ENCODE results near the gene ERMAP. TPM values are rescaled to one million over a fixed set of nuclear protein-coding genes. Genes with fewer than 3 reads are reported as not detected.

The ERMAP gene
- 1.2 and 1.3 TPM in 2 replicates for polyA plus RNA-seq (2014; cell fraction: cytosol; rRNA removed)
- 0.80 and 2.0 TPM in 2 replicates for polyA plus RNA-seq (2014; cell fraction: nucleus; rRNA removed)

- DNase-seq (ENCODE audit: low spot score), result peak; percentile 84
These were observed at the start of gene ERMAP, which contains the start of gene SVBP for GRCh38 chr1:42816585-42817439. ERMAP (plus strand) TSS chr1:42817122; CDS start chr1:42830449, 13,327 bp downstream. SVBP (minus strand) TSS chr1:42817397; CDS start chr1:42816544, 853 bp downstream.

- no peak for DNase-seq (ENCODE audit: low spot score)
These were observed 49.4 kb upstream of the ERMAP start for GRCh38 chr1:42767510-42768000.

- DNase-seq (ENCODE audit: low spot score), result no peak
These were observed 48.8 kb upstream of the ERMAP start for GRCh38 chr1:42768172-42768571.

- no peak for DNase-seq (ENCODE audit: low spot score)
These were observed 47.1 kb upstream of the ERMAP start for GRCh38 chr1:42769811-42770210.

- no peak for DNase-seq (ENCODE audit: low spot score)
These were observed 43.5 kb upstream of the ERMAP start for GRCh38 chr1:42773420-42773819.

- no peak for DNase-seq (ENCODE audit: low spot score)
These were observed 41.9 kb upstream of the ERMAP start for GRCh38 chr1:42774928-42775526.

GRCh38 chr1:42776502-42776901 lies 40.4 kb upstream of the ERMAP start:
- DNase-seq (ENCODE audit: low spot score), result no peak

- DNase-seq (ENCODE audit: low spot score), result peak; percentile 21
These were observed 39.1 kb upstream of the ERMAP start for GRCh38 chr1:42777852-42778251.

GRCh38 chr1:42779725-42780124 lies 37.2 kb upstream of the ERMAP start:
- DNase-seq (ENCODE audit: low spot score), result no peak

- DNase-seq (ENCODE audit: low spot score), result no peak
These were observed 36.7 kb upstream of the ERMAP start for GRCh38 chr1:42780176-42780575.

GRCh38 chr1:42783092-42783491 lies 33.8 kb upstream of the ERMAP start:
- DNase-seq (ENCODE audit: low spot score), result no peak

GRCh38 chr1:42784547-42784945 lies 32.4 kb upstream of the ERMAP start:
- DNase-seq (ENCODE audit: low spot score), result no peak

GRCh38 chr1:42784946-42785693 lies 31.8 kb upstream of the ERMAP start, which contains the start of gene TMEM269:
TMEM269 (plus strand) TSS chr1:42784991; CDS start chr1:42789894, 4,903 bp downstream.
- no peak for DNase-seq (ENCODE audit: low spot score)

- DNase-seq (ENCODE audit: low spot score), result no peak
These were observed 30.8 kb upstream of the ERMAP start for GRCh38 chr1:42786097-42786496.

- no peak for DNase-seq (ENCODE audit: low spot score)
These were observed 28.9 kb upstream of the ERMAP start for GRCh38 chr1:42788021-42788420.

GRCh38 chr1:42793824-42794223 lies 23.1 kb upstream of the ERMAP start:
- DNase-seq (ENCODE audit: low spot score), result no peak

GRCh38 chr1:42797414-42797813 lies 19.5 kb upstream of the ERMAP start:
- DNase-seq (ENCODE audit: low spot score), result no peak

- no peak for DNase-seq (ENCODE audit: low spot score)
These were observed 18.9 kb upstream of the ERMAP start for GRCh38 chr1:42797979-42798378.

GRCh38 chr1:42801832-42802473 lies 15.0 kb upstream of the ERMAP start:
- no peak for DNase-seq (ENCODE audit: low spot score)

GRCh38 chr1:42806171-42806570 lies 10.8 kb upstream of the ERMAP start:
- no peak for DNase-seq (ENCODE audit: low spot score)

- no peak for DNase-seq (ENCODE audit: low spot score)
These were observed 10.3 kb upstream of the ERMAP start for GRCh38 chr1:42806593-42806992.

Data from SK-N-DZ (cell line).